Colonic mucosa (tissue), 4 donors: ENCODE results near the gene ASPSCR1. TPM values are rescaled to one million over a fixed set of nuclear protein-coding genes. Genes with fewer than 3 reads are reported as not detected.

ENCODE experiments used
- DNase-seq: peaks from one replicate; pipeline ENCODE4 v3.0.0-alpha.2; 2020
- H3K27ac ChIP-seq: fragments of 200-600 bp; one replicate; pipeline ENCODE4 v1.8.0; 2021
- H3K27me3 ChIP-seq: fragments of 200-600 bp; one replicate; pipeline ENCODE4 v1.8.0; 2021
- H3K36me3 ChIP-seq: fragments of 200-600 bp; one replicate; pipeline ENCODE4 v1.8.0; 2021
- H3K4me1 ChIP-seq: fragments of 200-600 bp; one replicate; pipeline ENCODE4 v1.8.0; 2021; ENCODE audit warnings: mild to moderate bottlenecking
- H3K4me3 ChIP-seq: fragments of 200-600 bp; one replicate; pipeline ENCODE4 v1.8.0; 2021
- H3K9ac ChIP-seq, 2 donors: one replicate each; pipeline ENCODE4 v1.7.0; 2013; ENCODE audit warnings: control low read depth in 2 of 2, low read depth in 2 of 2, low read length in 2 of 2
- H3K9me3 ChIP-seq: fragments of 200-600 bp; one replicate; pipeline ENCODE4 v1.8.0; 2021
- CTCF ChIP-seq: fragments of 200-600 bp; IDR thresholded peaks from one replicate; pipeline ENCODE4 v1.8.0; 2022; ENCODE audit warnings: antibody characterized with exemption, mild to moderate bottlenecking
- intact Hi-C: fragments of 100-400 bp; cut with DNase I; formaldehyde crosslinking; loops from one replicate; pipeline ENCODE4 v1.14.1; 2022
- total RNA-seq, 2 donors: library from RNA; stranded (reverse); fragmentation: NEBNext Ultra II Directional in 1 of 2; extraction: Animal tissue kit (Norgen Biotek cat#: 25700) in 1 of 2; gene quantifications; one replicate each; pipeline ENCODE4 v1.2.1, GENCODE V29; 2021
- donor health status: healthy.
- donor health status: DM: no; HTN: no; CAD: no.
- donor health status: DM: no; HTN: no; CAD: no.

Gene ASPSCR1
- total RNA-seq, 2 donors from 2014 or later: 21.7 to 43.0 TPM

GRCh38 chr17:82058230-82058854, 80.9 kb downstream of the ASPSCR1 start:
- peaks cover 19% of the 10 kb centered on the region for H3K36me3 ChIP-seq
- no peak overlapping the region for H3K9ac ChIP-seq
- no peak for DNase-seq
- H3K9me3 ChIP-seq: no peaks in the 10 kb centered on the region
- TF ChIP-seq CTCF: no peak
- no peak overlapping the region for H3K27ac ChIP-seq
- no peaks in the 10 kb centered on the region for H3K27me3 ChIP-seq
- intact Hi-C loops: no loop called here
- no peaks in the 10 kb centered on the region for H3K4me1 ChIP-seq
- H3K4me3 ChIP-seq: no peak overlapping the region

- no peak overlapping the region for H3K9ac ChIP-seq
- no peak overlapping the region for H3K4me3 ChIP-seq
- no peak for DNase-seq
- no peaks in the 10 kb centered on the region for H3K9me3 ChIP-seq
- TF ChIP-seq CTCF: no peak
- H3K36me3 ChIP-seq: peaks cover 19% of the 10 kb centered on the region
- intact Hi-C loops: no loop called here
- no peaks in the 10 kb centered on the region for H3K4me1 ChIP-seq
- H3K27ac ChIP-seq: no peak overlapping the region
- no peaks in the 10 kb centered on the region for H3K27me3 ChIP-seq
These were observed 81.4 kb downstream of the ASPSCR1 start for GRCh38 chr17:82058855-82059249.

DNA sequence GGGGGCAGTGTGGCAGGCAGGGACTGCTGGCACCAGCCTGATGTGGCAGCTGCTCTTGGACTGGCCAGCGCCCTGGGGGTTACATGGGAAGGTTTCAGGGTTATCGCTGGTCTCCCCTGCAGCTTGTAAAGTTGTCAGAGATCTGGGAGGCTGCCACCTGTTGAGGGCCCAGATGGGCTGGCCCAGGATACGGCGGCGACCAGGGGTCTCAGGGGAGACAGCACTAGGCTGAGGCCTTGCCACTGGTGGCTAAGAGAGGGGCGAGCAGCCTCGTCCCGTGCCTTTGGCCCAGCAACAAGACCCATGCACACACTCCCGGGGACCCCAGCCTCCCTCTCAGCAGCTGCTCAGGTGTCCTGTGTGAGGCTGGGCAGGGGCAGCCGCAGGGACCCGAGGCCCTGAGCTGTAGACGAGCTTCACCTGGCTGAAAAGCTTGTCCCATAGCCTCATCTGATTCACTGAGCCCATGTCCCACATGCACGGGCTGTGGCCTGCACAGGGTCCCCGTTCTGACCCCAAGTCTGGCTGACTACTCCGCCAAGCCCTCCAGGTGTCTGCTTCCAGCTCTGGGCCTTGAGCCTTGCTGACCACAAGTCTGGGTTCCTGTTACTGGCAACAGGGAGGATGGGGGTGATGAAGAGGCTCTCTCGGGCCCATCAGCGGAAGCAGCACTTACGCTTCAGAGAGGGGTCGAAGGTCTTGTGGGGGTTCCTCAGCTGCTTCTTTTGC, 82.0 kb downstream of the ASPSCR1 start:
- H3K27me3 ChIP-seq: no peaks in the 10 kb centered on the region
- H3K4me1 ChIP-seq: peaks cover 4% of the 10 kb centered on the region
- intact Hi-C loops: no loop called here
- no peak overlapping the region for H3K4me3 ChIP-seq
- no peak overlapping the region for H3K9ac ChIP-seq
- H3K27ac ChIP-seq: no peak overlapping the region
- no peak for TF ChIP-seq CTCF
- H3K9me3 ChIP-seq: no peaks in the 10 kb centered on the region
- H3K36me3 ChIP-seq: peaks cover 19% of the 10 kb centered on the region
- no peak for DNase-seq

DNA sequence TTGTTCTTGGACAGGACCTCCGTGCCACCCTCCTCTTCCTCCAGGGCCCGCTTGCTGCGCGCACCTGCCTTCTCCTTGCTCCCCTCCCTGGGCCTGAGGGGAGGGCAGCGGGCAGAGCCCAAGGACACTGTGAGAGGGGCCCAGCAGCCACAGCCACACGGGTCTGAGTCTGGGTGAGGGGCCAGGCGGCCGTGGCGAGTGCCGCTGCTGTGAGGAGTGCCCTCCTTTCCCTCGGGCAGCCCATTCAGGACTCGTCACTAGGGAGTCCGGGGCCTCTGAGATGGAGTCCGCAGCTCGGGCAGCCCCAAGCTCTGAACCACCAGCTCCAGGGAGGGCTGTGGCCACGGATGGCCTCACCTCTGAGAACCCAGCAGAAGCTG, 82.6 kb downstream of the ASPSCR1 start:
- Histone ChIP-seq H3K9ac (no peak overlapping the region), H3K27me3 (no peaks in the 10 kb centered on the region), H3K4me1 (peaks cover 8% of the 10 kb centered on the region), H3K36me3 (peaks cover 19% of the 10 kb centered on the region), H3K4me3 (no peak overlapping the region), H3K27ac (no peak overlapping the region), H3K9me3 (no peaks in the 10 kb centered on the region)
- no peak for DNase-seq
- intact Hi-C loops: no loop called here
- TF ChIP-seq CTCF: no peak

GRCh38 chr17:82060614-82061013, 83.2 kb downstream of the ASPSCR1 start:
- TF ChIP-seq CTCF: no peak

More at GRCh38 chr17:82060614-82061013, 83.2 kb downstream of the ASPSCR1 start:
- H3K9me3 ChIP-seq: no peaks in the 10 kb centered on the region
- H3K27ac ChIP-seq: no peak overlapping the region
- peaks cover 19% of the 10 kb centered on the region for H3K36me3 ChIP-seq
- H3K9ac ChIP-seq: no peak overlapping the region
- no peak for DNase-seq
- no peaks in the 10 kb centered on the region for H3K27me3 ChIP-seq
- H3K4me1 ChIP-seq: peaks cover 8% of the 10 kb centered on the region
- intact Hi-C loops: no loop called here
- no peak overlapping the region for H3K4me3 ChIP-seq
